Stimulated activated CD8-positive, alpha-beta memory T cell treated with anti-CD3 and anti-CD28 coated beads, Interleukin-4, amount 100 ng/mL, for 24 hours (primary cell): ENCODE measurements around the gene PNMA6A.
A peak's percentile ranks its signal among the peaks of the same experiment; 100 is the strongest.
"Not testable (repeated sequence)": the region's sequence is repeated elsewhere in the genome, so short reads cannot be mapped to it uniquely, and the experiment has no call there.

ENCODE experiments used
- DNase-seq: peaks from one replicate; pipeline ENCODE4 v3.0.0-alpha.2; 2020; ENCODE audit warnings: low read depth

Gene PNMA6A

GRCh38 chrX:153071909-153072583 is at the start of gene PNMA6A:
TSS of gene PNMA6A (plus strand) at chrX:153072454. CDS start at chrX:153073063, 609 bp downstream.
- DNase-seq: not testable (repeated sequence)

DNA sequence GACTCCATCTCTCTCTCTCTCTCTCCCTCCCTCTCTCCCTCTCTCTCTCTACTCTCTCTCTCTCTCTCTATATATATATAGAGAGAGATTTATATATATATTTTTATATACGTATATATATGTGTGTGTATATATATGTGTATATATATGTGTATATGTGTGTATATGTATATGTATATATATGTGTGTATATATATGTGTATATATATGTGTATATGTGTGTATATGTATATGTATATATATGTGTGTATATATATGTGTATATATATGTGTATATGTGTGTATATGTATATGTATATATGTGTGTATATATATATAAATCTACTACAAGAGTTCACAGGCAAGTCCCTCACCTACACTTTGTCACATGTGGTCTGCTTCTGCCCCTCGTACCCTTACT is 45.8 kb upstream of the PNMA6A start:
- DNase-seq: not testable (repeated sequence)

DNA sequence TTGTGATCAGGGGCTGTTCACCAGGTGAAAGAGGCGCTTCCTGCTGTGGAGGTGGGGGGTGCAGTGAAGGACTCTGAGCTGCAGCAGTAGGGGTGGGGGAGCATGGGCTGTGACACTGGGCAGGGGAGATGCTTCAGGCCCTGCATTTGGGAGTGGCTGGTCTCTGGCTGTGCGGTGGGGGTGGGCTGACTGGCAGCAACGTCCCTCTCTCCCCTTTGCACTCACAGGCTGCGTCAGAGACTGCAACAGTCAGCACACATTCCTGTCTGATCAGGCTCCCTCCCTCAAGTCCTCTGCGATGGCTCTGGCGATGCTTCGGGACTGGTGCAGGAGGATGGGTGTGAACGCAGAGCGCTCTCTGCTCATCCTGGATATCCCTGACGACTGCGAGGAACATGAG is 43.8 kb upstream of the PNMA6A start:
- DNase-seq: not testable (repeated sequence)

- no peak for DNase-seq
These were observed 43.1 kb upstream of the PNMA6A start for GRCh38 chrX:153029162-153029561.

GRCh38 chrX:153029875-153030274 is 42.4 kb upstream of the PNMA6A start:
- no peak for DNase-seq

DNA sequence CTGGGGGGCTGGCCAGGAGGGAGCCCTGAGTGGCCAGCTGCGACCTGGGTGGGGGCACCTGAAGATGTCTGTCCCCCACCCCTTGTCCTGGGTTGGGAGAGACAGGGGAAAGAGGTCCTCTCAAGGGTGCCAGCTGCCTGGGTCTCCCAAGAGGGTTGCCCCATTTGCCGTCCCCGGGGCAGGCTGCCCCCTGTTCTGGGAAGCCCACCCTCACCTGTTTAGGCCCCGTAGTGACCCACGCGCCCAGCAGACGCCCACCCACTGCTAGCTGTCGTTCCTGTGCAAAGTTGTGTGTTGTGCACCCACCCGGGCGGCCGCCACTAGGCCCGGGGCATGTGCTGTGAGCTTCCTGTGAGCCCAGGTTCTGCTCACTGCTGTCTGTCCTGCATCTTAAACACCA is 41.5 kb upstream of the PNMA6A start:
- no peak for DNase-seq

- DNase-seq: peak; percentile 38
These were observed 39.7 kb upstream of the PNMA6A start for GRCh38 chrX:153032397-153033118.

GRCh38 chrX:153049093-153049492 is 23.2 kb upstream of the PNMA6A start:
- DNase-seq: no peak

DNA sequence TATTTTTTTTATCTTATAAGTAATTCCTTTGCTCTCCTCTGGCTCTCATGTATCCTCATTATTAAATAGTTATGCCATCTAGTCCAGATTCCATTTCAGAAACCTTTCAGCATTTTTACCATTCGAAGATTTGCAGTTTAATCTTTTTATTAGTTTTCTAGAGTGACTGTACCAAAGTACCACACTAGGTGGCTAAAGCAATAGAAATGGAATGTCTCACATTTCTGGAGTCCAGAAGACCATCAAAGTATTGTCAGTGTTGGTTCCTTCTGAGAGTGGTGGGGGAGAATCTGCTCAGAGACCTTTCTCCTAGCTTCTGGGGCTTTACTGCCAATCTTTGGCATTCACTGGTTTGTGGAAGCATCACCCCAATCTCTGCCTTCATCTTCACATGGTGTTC is 19.7 kb upstream of the PNMA6A start:
- DNase-seq: no peak

GRCh38 chrX:153055871-153056749 is 16.1 kb upstream of the PNMA6A start, which contains the start of gene PNMA3:
TSS of gene PNMA3 (plus strand) at chrX:153056470. CDS start at chrX:153057056, 586 bp downstream.
- DNase-seq: no peak

DNA sequence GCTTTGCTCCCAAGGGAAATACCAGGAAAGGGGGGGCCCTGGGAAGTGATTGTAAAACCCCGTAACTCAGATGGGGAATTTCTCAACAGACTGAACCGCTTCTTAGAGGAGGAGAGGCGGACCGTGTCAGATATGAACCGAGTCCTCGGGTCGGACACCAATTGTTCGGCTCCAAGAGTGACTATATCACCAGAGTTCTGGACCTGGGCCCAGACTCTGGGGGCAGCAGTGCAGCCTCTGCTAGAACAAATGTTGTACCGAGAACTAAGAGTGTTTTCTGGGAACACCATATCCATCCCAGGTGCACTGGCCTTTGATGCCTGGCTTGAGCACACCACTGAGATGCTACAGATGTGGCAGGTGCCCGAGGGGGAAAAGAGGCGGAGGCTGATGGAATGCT is 15.0 kb upstream of the PNMA6A start:
- DNase-seq: no peak

DNA sequence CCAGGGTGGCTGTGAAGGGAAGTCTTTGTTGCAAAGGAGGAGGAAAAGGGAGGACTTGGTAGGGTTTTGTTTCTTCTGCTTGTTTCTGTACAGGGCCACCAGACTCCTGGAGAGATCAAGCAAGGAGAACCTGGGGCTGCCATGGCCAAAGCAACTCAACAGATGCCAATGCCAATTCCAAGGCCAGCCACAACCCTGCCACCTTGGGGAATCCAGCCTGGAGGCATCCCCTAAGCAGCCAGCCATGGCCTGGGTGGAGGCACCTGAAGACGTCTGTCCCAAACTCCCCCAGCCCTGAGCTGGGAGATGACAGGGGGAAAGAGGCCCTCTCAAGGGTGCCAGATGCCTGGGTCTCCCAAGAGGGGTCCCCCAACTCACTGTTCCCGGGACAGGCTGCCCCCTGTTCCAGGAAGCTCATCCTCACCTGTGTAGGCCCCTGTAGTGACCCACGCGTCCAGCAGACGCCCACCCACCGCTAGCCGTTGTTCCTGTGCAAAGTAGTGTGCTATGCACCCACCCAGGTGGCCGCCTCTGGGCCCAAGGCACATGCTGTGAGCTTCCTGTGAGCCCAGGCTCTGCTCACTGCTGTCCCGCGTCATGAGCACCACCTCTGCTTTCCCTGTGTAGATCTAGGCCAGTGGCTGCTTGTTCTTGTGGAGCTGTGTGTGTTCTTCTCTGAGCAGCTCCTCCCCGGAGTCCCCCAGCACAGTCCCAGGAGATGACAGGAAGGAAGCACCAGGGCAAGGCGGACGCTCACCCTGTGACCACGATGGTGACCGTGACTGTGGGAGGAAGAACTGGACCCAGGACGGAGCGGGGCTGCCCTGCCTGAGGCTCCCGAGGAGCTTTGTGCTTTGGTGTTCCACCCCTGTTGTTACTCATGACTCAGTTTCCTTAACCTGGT is 12.8 kb upstream of the PNMA6A start:
- DNase-seq: no peak

GRCh38 chrX:153060095-153060445 is 12.2 kb upstream of the PNMA6A start:
- no peak for DNase-seq

- DNase-seq: no peak
These were observed 10.5 kb upstream of the PNMA6A start for GRCh38 chrX:153061732-153062131.

- no peak for DNase-seq
These were observed 8.9 kb upstream of the PNMA6A start for GRCh38 chrX:153063315-153063714.

GRCh38 chrX:153064061-153064460 is 8.2 kb upstream of the PNMA6A start:
- no peak for DNase-seq

DNA sequence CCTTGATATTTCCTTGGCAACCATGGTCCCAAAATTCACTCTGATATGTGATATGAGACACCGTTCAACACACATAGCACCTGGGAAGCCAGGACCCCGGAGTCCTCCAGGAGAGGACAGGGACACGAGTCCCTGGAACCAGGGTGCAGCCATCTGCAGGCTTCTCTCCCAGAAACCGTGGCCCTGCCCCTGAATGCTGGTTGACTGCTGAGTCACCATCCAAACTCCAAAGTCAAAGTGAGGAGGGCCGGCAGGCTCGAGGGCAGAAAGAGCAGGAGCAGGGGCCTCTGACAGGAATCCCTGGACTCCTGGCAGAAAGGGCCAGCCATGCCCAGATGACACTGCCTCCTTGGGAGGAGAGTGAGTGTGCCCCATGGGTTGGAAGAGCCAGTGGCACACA is 6.9 kb upstream of the PNMA6A start:
- DNase-seq: no peak

DNA sequence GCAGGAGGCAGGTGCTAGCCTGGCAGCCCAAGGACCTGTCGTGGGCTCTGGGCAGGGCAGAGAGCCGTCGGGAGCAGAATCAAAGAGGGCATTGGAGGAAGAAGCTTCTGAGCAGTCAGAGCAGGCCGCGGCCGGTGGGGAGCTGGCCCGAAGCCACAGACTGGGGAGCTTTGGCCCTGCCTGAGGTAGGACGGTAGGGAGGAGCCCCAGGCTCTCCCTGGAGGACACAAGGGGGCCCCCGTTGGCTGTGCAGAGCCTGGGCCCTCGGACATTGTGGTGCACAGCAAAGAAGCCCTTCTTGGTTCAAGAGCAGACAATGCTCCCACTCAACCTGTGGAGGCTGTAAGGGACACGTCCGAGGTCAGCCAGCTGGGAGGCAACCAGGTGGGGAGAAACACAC is 5.9 kb upstream of the PNMA6A start:
- not testable (repeated sequence) for DNase-seq

DNA sequence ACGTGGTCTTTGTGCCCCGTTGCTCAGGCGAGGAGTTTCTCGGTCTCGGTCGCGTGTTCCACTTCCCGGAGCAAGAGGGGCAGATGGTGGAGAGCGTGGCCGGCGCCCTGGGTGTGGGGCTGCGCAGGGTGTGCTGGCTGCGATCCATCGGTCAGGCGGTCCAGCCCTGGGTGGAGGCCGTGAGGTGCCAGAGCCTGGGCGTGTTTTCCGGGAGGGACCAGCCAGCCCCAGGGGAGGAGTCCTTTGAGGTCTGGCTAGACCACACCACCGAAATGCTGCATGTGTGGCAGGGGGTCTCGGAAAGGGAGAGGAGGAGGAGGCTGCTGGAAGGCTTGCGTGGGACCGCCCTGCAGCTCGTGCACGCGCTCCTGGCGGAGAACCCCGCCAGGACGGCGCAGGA is 1.1 kb downstream of the PNMA6A start:
- DNase-seq: not testable (repeated sequence)

- no peak for DNase-seq
These were observed 2.1 kb downstream of the PNMA6A start for GRCh38 chrX:153074262-153074899.

GRCh38 chrX:153074935-153075334 is 2.7 kb downstream of the PNMA6A start:
- DNase-seq: no peak
